NCI-H2081 (cell line): ENCODE results near the gene NEDD4.
A peak's percentile ranks its signal among the peaks of the same experiment; 100 is the strongest.
"Not testable (repeated sequence)": the region's sequence is repeated elsewhere in the genome, so short reads cannot be mapped to it uniquely, and the experiment has no call there.

ENCODE experiments used
- DNase-seq, 2 experiments: peaks; one replicate each; lab custom pipeline; 2025; lab: John Stamatoyannopoulos, UW

NEDD4 gene

DNA sequence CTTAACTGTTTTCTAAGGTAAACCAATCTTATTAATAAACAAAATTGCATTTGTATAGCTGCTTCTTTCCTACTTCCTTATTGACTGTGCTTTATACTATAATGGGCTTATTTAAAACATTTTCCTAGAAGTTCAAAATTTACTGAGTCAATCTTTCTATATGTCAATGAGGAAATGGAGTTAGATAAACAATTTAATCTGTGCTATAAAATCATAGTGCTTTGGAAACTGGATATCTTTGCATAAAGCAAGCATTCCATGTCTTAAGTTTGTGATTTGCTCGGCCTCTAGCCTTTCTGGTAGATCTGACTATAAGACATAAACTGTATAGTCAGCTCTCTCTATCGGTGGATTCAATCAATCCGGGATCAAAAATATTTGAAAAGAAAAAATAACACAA is 99.6 kb downstream of the NEDD4 start:
- DNase-seq = no peak

DNA sequence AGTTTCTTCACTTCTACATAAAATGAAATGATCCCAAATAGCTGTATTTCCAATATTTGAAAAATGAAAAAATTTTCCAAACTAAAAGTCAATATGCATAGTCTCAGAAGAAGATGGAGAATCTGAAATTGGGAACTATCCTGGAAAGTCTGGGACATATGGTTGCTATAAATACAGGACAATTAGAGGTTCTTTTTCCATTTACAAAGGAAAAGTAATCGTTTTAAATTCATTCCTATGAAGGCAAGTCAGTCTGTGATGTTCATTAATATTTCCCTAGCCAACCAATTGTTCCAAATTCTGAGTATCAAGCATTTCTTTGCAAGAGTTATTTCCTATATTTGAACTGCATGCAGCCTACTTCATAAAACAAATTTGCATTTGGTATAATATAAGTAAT is 102.2 kb downstream of the NEDD4 start:
- no peak for DNase-seq

GRCh38 chr15:55884223-55884622 is 109.2 kb downstream of the NEDD4 start:
- DNase-seq = no peak

- no peak for DNase-seq
Observed at GRCh38 chr15:55879181-55879580, 114.2 kb downstream of the NEDD4 start.

GRCh38 chr15:55873024-55873720 is 120.2 kb downstream of the NEDD4 start:
- no peak for DNase-seq

DNA sequence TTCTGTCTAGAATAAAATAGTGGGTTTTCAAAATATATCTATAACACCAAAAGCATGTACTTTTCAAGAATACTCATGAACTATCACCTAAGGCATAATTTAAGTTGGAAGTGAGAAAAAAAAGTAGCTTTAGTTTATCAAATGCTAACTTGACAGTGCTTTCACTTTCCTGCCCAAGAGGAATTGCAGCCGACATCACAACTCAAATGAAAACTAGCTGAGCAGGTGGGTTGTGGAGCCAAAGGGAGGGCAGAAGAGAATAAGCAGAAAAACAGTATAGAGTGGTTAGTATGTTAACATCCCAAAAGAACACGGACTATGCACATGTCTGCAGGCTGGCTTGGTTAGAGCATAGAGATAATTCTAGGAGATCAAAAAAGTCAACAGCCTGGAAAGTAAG is 120.9 kb downstream of the NEDD4 start:
- no peak for DNase-seq

DNA sequence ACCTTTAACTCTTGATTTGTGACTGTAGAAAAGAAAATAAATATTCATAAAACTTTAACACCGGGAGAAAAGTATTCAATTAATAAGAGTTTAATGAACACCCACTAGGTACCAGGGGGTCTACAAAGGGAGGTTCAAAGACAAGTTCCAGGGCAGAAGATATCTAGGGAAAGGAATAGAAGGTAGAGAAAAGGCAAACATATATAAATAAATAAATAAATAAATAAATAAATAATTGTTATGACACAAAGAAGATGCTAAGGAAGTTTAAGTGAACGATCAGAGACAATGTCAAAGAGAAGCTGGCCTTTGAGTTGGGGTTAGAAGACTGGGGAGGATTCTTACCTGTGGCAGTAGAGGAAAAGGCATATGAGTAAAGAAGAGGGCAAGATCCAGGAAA is 123.8 kb downstream of the NEDD4 start:
- DNase-seq = no peak

- no peak for DNase-seq
Observed at GRCh38 chr15:55868707-55869106, 124.7 kb downstream of the NEDD4 start.

GRCh38 chr15:55868291-55868690 is 125.1 kb downstream of the NEDD4 start:
- not testable (repeated sequence) for DNase-seq

DNA sequence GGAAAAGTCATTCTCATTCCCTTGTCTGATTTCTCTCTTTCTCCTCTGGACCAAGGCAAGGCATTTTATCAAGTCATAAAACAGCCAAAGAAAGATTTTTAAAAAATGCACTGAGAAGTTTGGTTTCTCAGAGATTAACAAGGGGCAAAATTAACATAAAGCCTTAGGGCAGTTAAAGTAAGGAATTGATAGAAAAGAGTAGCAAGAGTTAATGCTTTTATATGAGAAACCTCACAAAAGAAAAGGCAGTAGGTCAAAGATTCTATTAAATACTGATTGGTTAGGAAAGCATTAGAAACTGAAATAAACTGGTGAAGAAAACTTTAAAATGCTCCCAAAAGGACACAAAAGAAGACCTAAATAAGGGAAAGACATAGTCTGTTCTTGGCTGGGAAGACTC is 129.5 kb downstream of the NEDD4 start:
- DNase-seq = no peak

DNA sequence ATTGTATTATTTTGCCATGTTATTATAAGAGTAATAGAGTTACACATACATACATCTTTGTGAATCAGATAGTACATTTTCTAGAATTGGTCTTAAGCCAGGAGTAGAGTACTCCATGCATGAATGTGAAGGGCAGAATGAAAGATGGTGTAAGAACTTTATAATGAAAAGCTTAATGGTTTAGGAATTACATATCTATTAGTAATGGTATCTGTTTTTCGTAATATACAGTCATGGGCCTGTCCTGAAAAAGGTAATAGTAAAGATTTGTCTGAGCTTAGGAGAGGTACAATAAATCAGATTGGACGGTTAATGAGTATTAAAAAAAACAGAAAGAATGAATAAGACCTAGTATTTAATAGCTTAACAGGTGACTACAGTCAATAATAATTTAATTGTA is 132.3 kb downstream of the NEDD4 start:
- DNase-seq = no peak

DNA sequence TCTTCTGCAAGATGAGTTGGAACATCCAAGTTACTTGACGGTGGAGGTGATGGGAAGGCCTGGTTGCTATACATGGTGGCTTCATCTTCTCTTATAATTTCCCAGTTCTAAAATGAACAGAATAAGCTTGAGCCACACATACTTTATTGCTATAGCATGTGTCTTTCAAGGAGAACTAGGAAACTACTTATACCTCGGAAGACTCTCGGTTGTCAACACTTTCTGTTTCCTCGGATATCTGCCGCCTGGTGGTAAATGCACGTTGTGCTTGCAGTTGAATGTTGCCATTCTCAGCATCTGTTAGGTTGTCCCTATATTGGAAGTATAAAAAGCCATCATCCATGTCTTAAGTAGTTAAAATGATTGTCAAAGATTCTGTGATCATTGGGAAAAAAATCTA is 132.9 kb downstream of the NEDD4 start:
- DNase-seq = no peak

DNA sequence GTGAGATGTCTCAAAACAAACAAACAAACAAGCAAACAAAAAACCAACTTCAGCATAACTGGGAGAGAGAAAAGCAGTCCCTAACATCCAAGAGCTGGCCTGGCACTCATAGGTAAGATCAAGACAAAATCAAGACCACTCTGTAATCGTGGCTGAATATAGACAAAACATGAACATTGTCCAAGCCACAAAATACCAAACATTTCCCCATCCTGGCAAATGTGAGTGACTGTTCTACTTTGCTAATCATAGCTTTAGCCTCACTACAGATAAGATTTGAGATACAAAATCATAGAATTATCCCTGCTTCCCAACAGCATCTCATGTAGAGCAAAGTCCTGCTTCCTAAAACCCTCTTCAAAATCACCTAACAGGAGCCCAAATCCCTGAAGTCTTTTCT is 133.7 kb downstream of the NEDD4 start:
- no peak for DNase-seq

DNA sequence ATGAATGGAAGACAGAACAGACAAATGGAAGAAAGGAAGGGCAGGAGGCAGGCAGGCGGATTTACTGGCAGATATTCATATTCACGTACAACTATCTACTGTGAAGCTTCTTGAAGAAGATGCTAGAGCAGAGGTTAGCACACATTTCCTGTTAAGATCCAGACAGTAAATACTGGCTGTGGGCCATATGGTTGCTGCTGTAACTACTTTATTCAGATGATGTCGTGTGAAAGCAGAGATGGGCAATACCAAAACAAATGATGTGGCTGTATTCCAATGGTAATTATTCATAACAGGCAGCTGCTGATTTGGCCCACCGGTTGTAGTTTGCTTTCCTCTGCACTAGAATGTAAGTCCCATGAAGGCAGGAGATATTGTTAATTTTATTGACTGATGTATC is 134.8 kb downstream of the NEDD4 start:
- DNase-seq = no peak

DNA sequence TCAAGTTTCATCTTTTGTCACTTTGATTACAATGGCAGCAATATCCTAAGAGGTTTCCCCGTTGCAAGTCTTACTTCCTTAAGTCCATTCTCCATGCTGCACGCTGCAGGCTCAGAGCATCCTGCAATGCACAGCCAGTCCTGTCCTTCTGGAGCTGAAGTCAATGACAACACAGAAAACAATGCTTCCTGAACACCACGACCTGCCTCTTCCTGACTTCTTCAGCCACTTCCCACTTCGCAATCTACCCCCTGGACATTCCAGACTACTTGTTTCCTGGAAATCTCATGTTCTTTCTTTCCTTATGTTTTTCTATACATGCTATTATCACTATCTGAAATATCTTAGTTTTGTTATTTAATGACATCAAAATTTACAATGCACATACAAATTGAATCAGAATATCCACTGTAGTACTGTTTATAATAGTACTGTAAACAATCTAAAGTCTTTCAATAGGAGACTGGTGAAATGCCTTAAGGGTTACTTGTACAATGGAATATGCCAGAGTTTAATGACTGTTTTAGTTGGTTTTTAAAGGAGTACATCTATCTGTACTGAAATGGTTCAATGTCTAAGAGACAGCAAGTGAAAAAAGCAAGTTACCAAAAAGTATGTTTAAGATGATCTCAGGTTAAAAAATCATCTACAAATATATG is 136.8 kb downstream of the NEDD4 start:
- DNase-seq = no peak

GRCh38 chr15:55853134-55853533 is 140.3 kb downstream of the NEDD4 start:
- DNase-seq = no peak

GRCh38 chr15:55846116-55846707 is 147.2 kb downstream of the NEDD4 start:
- peak; percentile 72 to 74 for DNase-seq

DNA sequence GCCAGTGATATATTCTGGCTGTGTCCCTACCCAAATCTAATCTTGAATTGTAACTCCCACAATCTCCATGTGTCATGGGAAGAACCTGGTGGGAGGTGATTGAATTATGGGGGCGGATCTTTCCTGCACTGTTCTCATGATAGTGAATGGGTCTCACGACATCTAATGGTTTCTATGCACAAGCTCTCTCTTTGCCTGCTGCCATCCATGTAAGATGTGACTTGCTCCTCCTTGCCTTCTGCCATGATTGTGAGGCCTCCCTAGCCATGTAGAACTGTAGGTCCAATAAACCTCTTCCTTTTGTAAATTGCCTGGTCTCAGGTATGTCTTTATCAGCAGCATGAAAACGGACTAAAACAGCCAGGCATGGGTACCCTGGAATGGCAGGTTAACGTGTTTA is 150.5 kb downstream of the NEDD4 start:
- DNase-seq = not testable (repeated sequence)

GRCh38 chr15:55835866-55836265 is 157.5 kb downstream of the NEDD4 start:
- DNase-seq = no peak

DNA sequence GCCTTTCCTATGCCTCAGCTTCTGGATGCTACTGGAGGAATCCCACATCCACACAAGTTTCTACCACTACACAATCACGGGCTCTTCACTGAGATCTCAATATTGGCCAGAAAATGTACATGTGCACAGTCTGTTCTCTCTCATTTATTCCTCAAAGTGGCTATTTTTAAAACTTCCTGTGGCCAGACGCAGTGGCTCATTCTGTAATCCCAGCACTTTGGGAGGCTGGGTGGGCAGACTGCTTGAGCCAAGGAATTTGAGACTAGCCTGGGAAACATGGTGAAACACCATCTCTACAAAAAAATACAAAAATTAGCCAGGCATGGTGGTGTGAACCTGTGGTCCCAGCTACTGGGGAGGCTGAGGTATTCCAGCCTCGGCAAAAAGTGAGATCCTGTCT is 159.1 kb downstream of the NEDD4 start:
- DNase-seq = no peak

GRCh38 chr15:55829826-55830225 is 163.6 kb downstream of the NEDD4 start:
- no peak for DNase-seq

DNA sequence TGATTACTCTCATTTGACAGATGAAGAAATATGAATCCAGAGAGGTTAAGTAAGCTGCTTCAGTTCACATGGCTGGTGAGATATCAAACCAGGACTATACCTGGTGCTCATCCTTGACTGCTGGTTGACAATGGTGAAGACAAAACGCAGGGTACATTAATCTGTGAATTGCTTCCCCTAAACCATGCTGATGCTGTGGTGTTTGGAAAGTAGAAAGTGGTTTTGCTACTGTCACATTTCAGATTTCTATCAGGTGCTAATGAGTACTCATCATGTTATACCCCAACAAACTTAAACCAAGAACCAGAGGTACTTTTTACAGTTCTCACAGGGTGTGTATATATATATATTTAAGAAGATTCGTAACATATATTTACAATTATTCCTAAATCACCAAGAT is 165.5 kb downstream of the NEDD4 start:
- DNase-seq = no peak

- no peak for DNase-seq
Observed at GRCh38 chr15:55827204-55827603, 166.2 kb downstream of the NEDD4 start.
